ENCODE data around the gene PEAK1.

Gene PEAK1

GRCh38 chr15:77130315-77130930 is 289.5 kb downstream of the PEAK1 start:
- no peak overlapping the region for H3K9ac ChIP-seq (ENCODE audit: low read length)

DNA sequence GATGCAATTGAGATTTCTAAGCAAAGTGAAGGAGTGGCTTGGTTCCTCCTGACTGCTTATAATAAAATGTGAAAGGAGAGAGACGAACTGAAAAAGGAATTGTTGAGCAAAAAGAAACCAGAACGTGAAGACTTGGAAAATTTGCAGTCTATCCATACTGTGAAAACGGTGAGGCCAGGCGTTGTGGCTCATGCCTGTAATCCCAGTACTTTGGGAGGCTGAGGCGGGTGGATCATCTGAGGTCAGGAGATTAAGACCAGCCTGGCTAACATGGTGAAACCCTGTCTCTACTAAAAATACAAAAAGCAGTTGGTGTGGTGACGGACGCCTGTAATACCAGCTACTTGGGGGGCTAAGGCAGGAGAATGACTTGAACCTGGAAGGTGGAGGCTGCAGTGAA is 292.3 kb downstream of the PEAK1 start:
- Histone ChIP-seq H3K27ac (ENCODE audit: low read depth, low read length) (no peak overlapping the region), H3K4me1 (ENCODE audit: insufficient read depth, low read length) (no peaks in the 10 kb centered on the region), H3K9ac (ENCODE audit: low read length) (no peak overlapping the region), H3K4me3 (ENCODE audit: low read depth in 1 of 2, low read length in 2 of 2) (no peak overlapping the region), H3K27me3 (ENCODE audit: control insufficient read depth in 1 of 2, insufficient read depth in 2 of 2, low read length in 2 of 2) (no peaks in the 10 kb centered on the region), H3K36me3 (ENCODE audit: insufficient read depth, low read length) (peaks cover 1% of the 10 kb centered on the region), H3K9me3 (ENCODE audit: low read length) (no peaks in the 10 kb centered on the region)

More at GRCh38 chr15:77130315-77130930, 289.5 kb downstream of the PEAK1 start:
- Histone ChIP-seq H3K27me3 (ENCODE audit: control insufficient read depth in 1 of 2, insufficient read depth in 2 of 2, low read length in 2 of 2) (no peaks in the 10 kb centered on the region), H3K27ac (ENCODE audit: low read depth, low read length) (no peak overlapping the region), H3K36me3 (ENCODE audit: insufficient read depth, low read length) (peaks cover 10% of the 10 kb centered on the region), H3K9me3 (ENCODE audit: low read length) (no peaks in the 10 kb centered on the region), H3K4me1 (ENCODE audit: insufficient read depth, low read length) (no peaks in the 10 kb centered on the region), H3K4me3 (ENCODE audit: low read depth in 1 of 2, low read length in 2 of 2) (no peak overlapping the region)

GRCh38 chr15:77126529-77127326 is 293.2 kb downstream of the PEAK1 start:
- H3K27me3 ChIP-seq (ENCODE audit: control insufficient read depth in 1 of 2, insufficient read depth in 2 of 2, low read length in 2 of 2) = no peaks in the 10 kb centered on the region
- no peaks in the 10 kb centered on the region for H3K9me3 ChIP-seq (ENCODE audit: low read length)
- H3K36me3 ChIP-seq (ENCODE audit: insufficient read depth, low read length) = no peaks in the 10 kb centered on the region
- H3K4me3 ChIP-seq (ENCODE audit: low read depth in 1 of 2, low read length in 2 of 2) = no peak overlapping the region
- no peak overlapping the region for H3K27ac ChIP-seq (ENCODE audit: low read depth, low read length)
- H3K9ac ChIP-seq (ENCODE audit: low read length) = no peak overlapping the region
- no peaks in the 10 kb centered on the region for H3K4me1 ChIP-seq (ENCODE audit: insufficient read depth, low read length)

DNA sequence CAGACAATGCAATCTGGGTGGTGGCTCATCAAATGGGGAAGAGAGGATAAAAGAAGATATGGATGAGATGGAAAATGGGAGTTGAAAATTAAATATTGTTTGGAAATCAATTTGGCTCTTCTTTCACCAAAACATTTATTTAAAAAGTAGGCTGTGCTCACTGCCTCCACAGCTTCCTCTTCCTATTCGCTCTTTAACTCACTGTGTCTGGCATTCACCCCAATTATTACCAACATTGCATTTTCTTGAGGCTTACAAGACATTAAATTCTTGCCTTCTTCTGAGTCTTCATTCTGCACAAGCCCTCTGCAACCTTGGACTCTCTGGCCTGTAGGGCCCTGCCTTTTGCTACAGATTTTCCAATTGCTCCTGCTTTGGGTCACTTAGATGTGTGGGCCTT is 296.1 kb downstream of the PEAK1 start:
- Histone ChIP-seq H3K9ac (ENCODE audit: low read length) (no peak overlapping the region), H3K4me1 (ENCODE audit: insufficient read depth, low read length) (peaks cover 4% of the 10 kb centered on the region), H3K4me3 (ENCODE audit: low read depth in 1 of 2, low read length in 2 of 2) (no peak overlapping the region), H3K36me3 (ENCODE audit: insufficient read depth, low read length) (no peaks in the 10 kb centered on the region), H3K27ac (ENCODE audit: low read depth, low read length) (no peak overlapping the region), H3K27me3 (ENCODE audit: control insufficient read depth in 1 of 2, insufficient read depth in 2 of 2, low read length in 2 of 2) (no peaks in the 10 kb centered on the region), H3K9me3 (ENCODE audit: low read length) (no peaks in the 10 kb centered on the region)

DNA sequence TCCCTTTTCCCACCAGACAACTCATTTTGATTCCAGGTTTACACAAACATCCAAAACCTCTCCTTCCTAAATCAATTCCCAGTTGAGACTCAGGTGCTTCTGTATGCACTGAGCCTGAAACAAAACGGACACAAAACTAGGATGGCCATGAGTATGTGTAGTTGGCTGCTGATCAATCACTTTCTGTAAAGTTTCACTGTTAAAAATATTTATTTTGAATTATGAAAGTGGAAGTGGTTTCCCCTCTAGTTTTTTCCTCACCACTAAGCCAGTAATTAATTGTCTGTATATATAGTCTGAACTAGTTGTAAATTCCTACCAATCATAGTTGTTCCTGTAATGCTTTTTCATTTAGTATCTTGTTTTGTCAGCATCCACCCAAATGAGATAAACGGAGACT is 297.3 kb downstream of the PEAK1 start:
- H3K4me3 ChIP-seq (ENCODE audit: low read depth in 1 of 2, low read length in 2 of 2) = no peak overlapping the region
- no peaks in the 10 kb centered on the region for H3K9me3 ChIP-seq (ENCODE audit: low read length)
- no peak overlapping the region for H3K27ac ChIP-seq (ENCODE audit: low read depth, low read length)
- H3K9ac ChIP-seq (ENCODE audit: low read length) = no peak overlapping the region
- peaks cover 8% of the 10 kb centered on the region for H3K4me1 ChIP-seq (ENCODE audit: insufficient read depth, low read length)
- H3K27me3 ChIP-seq (ENCODE audit: control insufficient read depth in 1 of 2, insufficient read depth in 2 of 2, low read length in 2 of 2) = no peaks in the 10 kb centered on the region
- H3K36me3 ChIP-seq (ENCODE audit: insufficient read depth, low read length) = no peaks in the 10 kb centered on the region

GRCh38 chr15:77121599-77121998 is 298.3 kb downstream of the PEAK1 start:
- Histone ChIP-seq H3K27me3 (ENCODE audit: control insufficient read depth in 1 of 2, insufficient read depth in 2 of 2, low read length in 2 of 2) (no peaks in the 10 kb centered on the region), H3K9ac (ENCODE audit: low read length) (no peak overlapping the region), H3K27ac (ENCODE audit: low read depth, low read length) (no peak overlapping the region), H3K9me3 (ENCODE audit: low read length) (no peaks in the 10 kb centered on the region), H3K4me3 (ENCODE audit: low read depth in 1 of 2, low read length in 2 of 2) (no peak overlapping the region), H3K4me1 (ENCODE audit: insufficient read depth, low read length) (peaks cover 8% of the 10 kb centered on the region), H3K36me3 (ENCODE audit: insufficient read depth, low read length) (no peaks in the 10 kb centered on the region)

DNA sequence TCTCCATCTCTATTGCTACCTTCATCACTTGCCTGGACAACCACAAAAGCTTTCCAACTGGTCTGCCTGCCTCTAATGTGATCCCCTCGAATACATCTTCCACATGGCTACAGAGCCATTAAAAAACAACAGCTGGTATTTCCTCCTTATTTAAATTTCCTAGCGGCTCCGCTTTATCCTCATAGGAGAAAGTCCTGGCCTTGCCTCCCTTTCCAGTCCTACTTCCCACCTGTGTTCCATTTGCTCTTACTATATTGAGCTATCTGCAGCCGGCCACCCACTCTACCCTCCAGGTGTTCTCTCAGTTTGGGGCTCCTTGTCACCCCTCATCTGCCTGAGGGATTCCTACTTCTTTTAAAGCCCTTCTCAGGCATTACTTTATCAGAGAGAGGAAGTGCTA is 299.3 kb downstream of the PEAK1 start:
- no peaks in the 10 kb centered on the region for H3K36me3 ChIP-seq (ENCODE audit: insufficient read depth, low read length)
- no peaks in the 10 kb centered on the region for H3K27me3 ChIP-seq (ENCODE audit: control insufficient read depth in 1 of 2, insufficient read depth in 2 of 2, low read length in 2 of 2)
- no peak overlapping the region for H3K9ac ChIP-seq (ENCODE audit: low read length)
- H3K4me3 ChIP-seq (ENCODE audit: low read depth in 1 of 2, low read length in 2 of 2) = no peak overlapping the region
- no peak overlapping the region for H3K27ac ChIP-seq (ENCODE audit: low read depth, low read length)
- H3K9me3 ChIP-seq (ENCODE audit: low read length) = no peaks in the 10 kb centered on the region
- peaks cover 8% of the 10 kb centered on the region for H3K4me1 ChIP-seq (ENCODE audit: insufficient read depth, low read length)

GRCh38 chr15:77119446-77119845 is 300.5 kb downstream of the PEAK1 start:
- H3K36me3 ChIP-seq (ENCODE audit: insufficient read depth, low read length) = peaks cover 5% of the 10 kb centered on the region
- no peak overlapping the region for H3K4me3 ChIP-seq (ENCODE audit: low read depth in 1 of 2, low read length in 2 of 2)
- H3K9me3 ChIP-seq (ENCODE audit: low read length) = no peaks in the 10 kb centered on the region
- no peak overlapping the region for H3K9ac ChIP-seq (ENCODE audit: low read length)
- H3K27ac ChIP-seq (ENCODE audit: low read depth, low read length) = no peak overlapping the region
- H3K27me3 ChIP-seq (ENCODE audit: control insufficient read depth in 1 of 2, insufficient read depth in 2 of 2, low read length in 2 of 2) = no peaks in the 10 kb centered on the region
- H3K4me1 ChIP-seq (ENCODE audit: insufficient read depth, low read length) = peaks cover 8% of the 10 kb centered on the region

- no peak overlapping the region for H3K9ac ChIP-seq (ENCODE audit: low read length)
- peaks cover 10% of the 10 kb centered on the region for H3K36me3 ChIP-seq (ENCODE audit: insufficient read depth, low read length)
- no peaks in the 10 kb centered on the region for H3K27me3 ChIP-seq (ENCODE audit: control insufficient read depth in 1 of 2, insufficient read depth in 2 of 2, low read length in 2 of 2)
- H3K4me1 ChIP-seq (ENCODE audit: insufficient read depth, low read length) = peaks cover 8% of the 10 kb centered on the region
- H3K27ac ChIP-seq (ENCODE audit: low read depth, low read length) = no peak overlapping the region
- no peaks in the 10 kb centered on the region for H3K9me3 ChIP-seq (ENCODE audit: low read length)
- no peak overlapping the region for H3K4me3 ChIP-seq (ENCODE audit: low read depth in 1 of 2, low read length in 2 of 2)
Observed at GRCh38 chr15:77118882-77119321, 301.0 kb downstream of the PEAK1 start.

- peaks cover 19% of the 10 kb centered on the region for H3K36me3 ChIP-seq (ENCODE audit: insufficient read depth, low read length)
- no peaks in the 10 kb centered on the region for H3K27me3 ChIP-seq (ENCODE audit: control insufficient read depth in 1 of 2, insufficient read depth in 2 of 2, low read length in 2 of 2)
- H3K4me3 ChIP-seq (ENCODE audit: low read depth in 1 of 2, low read length in 2 of 2) = no peak overlapping the region
- H3K9me3 ChIP-seq (ENCODE audit: low read length) = no peaks in the 10 kb centered on the region
- H3K4me1 ChIP-seq (ENCODE audit: insufficient read depth, low read length) = peaks cover 8% of the 10 kb centered on the region
- H3K27ac ChIP-seq (ENCODE audit: low read depth, low read length) = no peak overlapping the region
- H3K9ac ChIP-seq (ENCODE audit: low read length) = no peak overlapping the region
Observed at GRCh38 chr15:77115179-77115578, 304.7 kb downstream of the PEAK1 start.

- Histone ChIP-seq H3K27ac (ENCODE audit: low read depth, low read length) (no peak overlapping the region), H3K27me3 (ENCODE audit: control insufficient read depth in 1 of 2, insufficient read depth in 2 of 2, low read length in 2 of 2) (no peaks in the 10 kb centered on the region), H3K4me3 (ENCODE audit: low read depth in 1 of 2, low read length in 2 of 2) (no peak overlapping the region), H3K36me3 (ENCODE audit: insufficient read depth, low read length) (peaks cover 19% of the 10 kb centered on the region), H3K9me3 (ENCODE audit: low read length) (no peaks in the 10 kb centered on the region), H3K4me1 (ENCODE audit: insufficient read depth, low read length) (no peaks in the 10 kb centered on the region), H3K9ac (ENCODE audit: low read length) (no peak overlapping the region)
Observed at GRCh38 chr15:77112838-77113504, 306.9 kb downstream of the PEAK1 start.
